Renal cortical epithelial cell (primary cell): ENCODE data around the gene TCF4. TPM values are rescaled to one million over a fixed set of nuclear protein-coding genes. Genes with fewer than 3 reads are reported as not detected.
"Not testable (repeated sequence)": the region's sequence is repeated elsewhere in the genome, so short reads cannot be mapped to it uniquely, and the experiment has no call there.

Experiments used
- DNase-seq: peaks from one replicate; pipeline ENCODE4 v3.0.0-alpha.2; 2011; ENCODE audit warnings: low read depth
- total RNA-seq: library from RNA; depleted of rRNA; stranded (reverse); fragments of >200 nt; gene quantifications from 2 replicates; pipeline ENCODE4 v1.2.3, GENCODE V29; 2014

TCF4 gene
- total RNA-seq, 1 donor from 2014 or later: 11.0 TPM

- DNase-seq: no peak
Observed at GRCh38 chr18:55477860-55478581, 110.0 kb downstream of the TCF4 start.

- peak; percentile 74 for DNase-seq
Observed at GRCh38 chr18:55477499-55477859, 110.5 kb downstream of the TCF4 start.

- DNase-seq: no peak
Observed at GRCh38 chr18:55475916-55476315, 112.1 kb downstream of the TCF4 start.

- no peak for DNase-seq
Observed at GRCh38 chr18:55475467-55475866, 112.5 kb downstream of the TCF4 start.

GRCh38 chr18:55473560-55473959, 114.4 kb downstream of the TCF4 start:
- no peak for DNase-seq

GRCh38 chr18:55473058-55473457, 114.9 kb downstream of the TCF4 start:
- no peak for DNase-seq

GRCh38 chr18:55470826-55471225, 117.2 kb downstream of the TCF4 start:
- DNase-seq: no peak

GRCh38 chr18:55469134-55469533, 118.9 kb downstream of the TCF4 start:
- not testable (repeated sequence) for DNase-seq

- no peak for DNase-seq
Observed at GRCh38 chr18:55466789-55467188, 121.2 kb downstream of the TCF4 start.

GRCh38 chr18:55465313-55465712, 122.7 kb downstream of the TCF4 start:
- DNase-seq: no peak

- no peak for DNase-seq
Observed at GRCh38 chr18:55464581-55464980, 123.4 kb downstream of the TCF4 start.

- DNase-seq: no peak
Observed at GRCh38 chr18:55462652-55463051, 125.3 kb downstream of the TCF4 start.

- DNase-seq: no peak
Observed at GRCh38 chr18:55461848-55462247, 126.1 kb downstream of the TCF4 start.

- DNase-seq: no peak
Observed at GRCh38 chr18:55458456-55459203, 129.4 kb downstream of the TCF4 start.

GRCh38 chr18:55457028-55457427, 131.0 kb downstream of the TCF4 start:
- no peak for DNase-seq

GRCh38 chr18:55455938-55456337, 132.1 kb downstream of the TCF4 start:
- no peak for DNase-seq

- DNase-seq: no peak
Observed at GRCh38 chr18:55453186-55453585, 134.8 kb downstream of the TCF4 start.

GRCh38 chr18:55452123-55452611, 135.8 kb downstream of the TCF4 start:
- DNase-seq: peak; percentile 17

- no peak for DNase-seq
Observed at GRCh38 chr18:55449412-55450140, 138.4 kb downstream of the TCF4 start.

- DNase-seq: no peak
Observed at GRCh38 chr18:55448420-55448819, 139.6 kb downstream of the TCF4 start.

GRCh38 chr18:55447672-55448018, 140.3 kb downstream of the TCF4 start:
- no peak for DNase-seq

GRCh38 chr18:55446996-55447671, 140.9 kb downstream of the TCF4 start:
- no peak for DNase-seq
